NCI-H1694 (cell line): Measurements from ENCODE around the gene TREML1.
A peak's percentile ranks its signal among the peaks of the same experiment; 100 is the strongest.
"Not testable (repeated sequence)": the region's sequence is repeated elsewhere in the genome, so short reads cannot be mapped to it uniquely, and the experiment has no call there.

Experiments
- DNase-seq: peaks from one replicate; lab custom pipeline; 2025; lab: John Stamatoyannopoulos, UW

TREML1 gene, protein sequence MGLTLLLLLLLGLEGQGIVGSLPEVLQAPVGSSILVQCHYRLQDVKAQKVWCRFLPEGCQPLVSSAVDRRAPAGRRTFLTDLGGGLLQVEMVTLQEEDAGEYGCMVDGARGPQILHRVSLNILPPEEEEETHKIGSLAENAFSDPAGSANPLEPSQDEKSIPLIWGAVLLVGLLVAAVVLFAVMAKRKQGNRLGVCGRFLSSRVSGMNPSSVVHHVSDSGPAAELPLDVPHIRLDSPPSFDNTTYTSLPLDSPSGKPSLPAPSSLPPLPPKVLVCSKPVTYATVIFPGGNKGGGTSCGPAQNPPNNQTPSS

DNA sequence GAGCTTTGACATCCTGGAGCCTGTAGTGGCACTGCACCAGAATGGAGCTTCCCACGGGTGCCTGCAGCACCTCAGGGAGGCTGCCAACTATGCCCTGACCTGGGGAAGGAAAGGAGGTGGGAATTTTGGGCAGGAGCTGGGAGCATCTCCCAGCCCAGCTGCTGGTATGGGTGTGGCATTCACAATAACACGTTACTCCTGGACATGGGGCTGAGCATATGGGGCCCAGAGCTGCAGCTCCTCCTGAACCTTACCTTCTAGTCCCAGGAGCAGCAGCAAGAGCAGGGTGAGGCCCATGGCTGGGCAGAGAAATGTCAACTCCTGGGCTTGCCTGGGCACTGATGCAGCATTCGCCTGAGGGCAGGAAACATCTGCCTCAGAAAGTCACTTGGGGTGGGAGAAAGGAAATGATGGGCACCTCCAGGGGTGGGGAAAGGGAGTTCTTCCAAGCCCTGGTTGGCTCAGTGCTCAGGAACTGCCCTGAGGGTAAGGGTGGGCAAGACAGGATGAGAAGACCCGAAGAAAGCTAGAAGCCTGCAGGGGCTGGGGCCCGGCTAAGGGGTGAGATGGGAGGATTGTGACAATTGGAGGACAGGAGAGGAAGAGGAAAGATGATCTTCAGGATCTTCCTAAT is at the start of gene TREML1:
TSS of gene TREML1 (minus strand) at position 356 of the 634 bp plus-strand sequence. CDS start at position 297, 59 bp downstream.
- DNase-seq, result no peak

- no peak for DNase-seq
Measured at GRCh38 chr6:41201764-41202173, 47.6 kb upstream of the TREML1 start.

GRCh38 chr6:41200901-41201763 is 47.0 kb upstream of the TREML1 start, which contains the start of gene TREML2:
TSS of gene TREML2 (minus strand) at chr6:41201149. CDS start at chr6:41201008, 141 bp downstream.
- no peak for DNase-seq

GRCh38 chr6:41200296-41200900 is 46.3 kb upstream of the TREML1 start:
- no peak for DNase-seq

- no peak for DNase-seq
Measured at GRCh38 chr6:41199552-41200246, 45.6 kb upstream of the TREML1 start.

DNA sequence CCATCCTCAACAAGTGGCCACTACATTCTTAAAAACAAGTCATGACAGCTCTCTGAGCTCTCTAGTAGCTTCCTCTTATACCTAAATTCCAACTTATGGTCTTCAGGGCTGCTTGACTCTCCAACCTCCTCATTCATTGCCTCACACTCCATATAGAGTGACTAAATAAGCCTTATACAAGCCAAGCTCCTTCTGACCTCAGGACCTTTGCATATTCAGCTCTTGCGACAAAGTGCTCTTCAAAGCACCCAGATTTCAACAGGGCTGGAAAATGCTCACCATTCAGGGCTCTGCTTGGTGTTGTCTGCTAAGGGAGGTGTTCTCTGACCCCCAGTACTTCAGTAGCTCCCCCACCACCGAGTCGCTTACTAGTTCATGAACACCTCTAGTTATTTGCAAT is 43.1 kb upstream of the TREML1 start:
- no peak for DNase-seq

GRCh38 chr6:41194386-41194785 is 40.2 kb upstream of the TREML1 start:
- DNase-seq, result no peak

GRCh38 chr6:41193884-41194283 is 39.7 kb upstream of the TREML1 start:
- no peak for DNase-seq

DNA sequence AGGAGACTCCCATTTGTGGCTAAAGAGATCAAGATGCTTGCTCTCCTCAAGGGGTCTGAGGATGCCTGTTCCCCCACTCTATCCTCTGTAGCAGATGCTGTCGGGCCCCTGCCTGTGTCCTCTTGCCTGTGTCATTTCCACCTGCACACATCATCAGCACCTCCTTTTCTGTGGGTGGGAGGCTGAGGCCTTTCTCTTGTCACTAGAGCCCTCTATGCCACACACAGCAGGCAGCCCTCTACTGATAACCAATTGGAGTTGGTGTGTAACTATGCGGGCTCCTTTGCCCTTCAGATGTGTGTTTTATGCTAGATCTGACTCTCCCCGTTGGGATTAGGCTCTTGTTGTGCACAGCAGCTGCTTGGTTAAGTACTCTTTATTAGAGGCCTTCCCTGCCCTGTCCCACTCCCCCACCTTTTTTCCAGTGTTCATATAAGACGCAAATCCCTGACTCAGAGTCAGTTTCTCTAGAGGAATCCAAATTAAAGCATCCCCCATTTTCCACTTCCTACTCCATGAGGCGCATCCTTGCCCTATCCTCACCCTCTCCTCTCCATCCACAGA is 39.1 kb upstream of the TREML1 start:
- no peak for DNase-seq

DNA sequence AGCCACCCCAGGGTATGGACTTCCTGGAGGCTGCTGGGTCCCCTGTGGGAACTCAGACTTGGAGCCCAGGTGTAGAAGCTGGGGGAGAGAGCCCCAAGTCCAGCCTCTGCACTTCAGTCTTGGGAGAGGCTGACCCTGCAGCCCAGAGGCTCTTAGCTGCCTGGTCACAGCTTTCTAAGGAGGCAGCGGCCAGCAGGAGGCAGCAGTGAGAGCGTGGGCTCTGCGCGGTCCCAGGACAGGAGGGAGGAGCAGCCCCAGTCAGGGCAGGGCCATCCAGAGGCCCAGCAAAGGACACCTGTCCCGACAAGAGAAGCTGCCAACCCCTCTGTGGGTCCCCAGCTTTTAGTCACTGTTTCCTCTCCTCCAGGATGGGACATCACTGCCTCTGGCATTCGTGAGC is 37.4 kb upstream of the TREML1 start:
- no peak for DNase-seq

DNA sequence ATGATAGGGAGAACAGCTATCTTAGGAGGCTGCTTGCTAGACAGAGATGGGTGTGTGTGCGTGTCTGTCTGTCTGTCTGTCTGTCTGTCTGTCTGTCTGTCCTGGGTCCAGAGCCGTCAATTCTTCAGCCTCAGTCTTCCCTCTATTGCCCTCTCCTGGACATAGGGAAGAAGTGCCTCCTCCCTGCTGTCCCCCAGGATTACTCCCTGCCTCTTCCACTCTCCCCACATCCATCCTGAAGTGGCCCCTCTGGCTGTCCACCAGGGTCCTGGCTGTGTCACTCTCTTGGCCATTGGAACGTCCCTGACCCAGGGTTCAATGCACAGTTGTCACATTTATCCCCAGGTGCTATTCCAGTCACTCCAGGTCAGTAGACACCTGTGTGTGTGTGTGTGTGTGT is 36.6 kb upstream of the TREML1 start:
- no peak for DNase-seq

DNA sequence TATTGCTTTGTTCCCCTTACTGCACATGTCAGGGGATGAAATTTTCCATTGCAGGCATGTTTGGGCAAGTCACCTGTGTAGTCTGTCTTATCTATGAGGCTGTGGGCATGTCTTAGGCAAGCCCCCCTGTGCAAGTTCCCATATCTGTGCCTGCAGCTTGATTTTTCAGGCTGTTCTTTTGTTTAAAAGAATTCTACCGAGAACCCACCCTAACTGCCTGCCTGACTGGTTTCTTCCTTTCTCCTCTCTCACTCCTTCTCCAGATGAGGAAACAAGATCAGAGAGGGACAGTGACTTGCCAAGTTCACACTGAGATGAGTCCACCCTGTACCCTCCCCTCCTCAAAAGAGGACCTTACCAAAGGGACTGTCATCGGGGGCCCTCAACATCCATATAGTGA is 35.8 kb upstream of the TREML1 start:
- no peak for DNase-seq

GRCh38 chr6:41189046-41189445 is 34.9 kb upstream of the TREML1 start:
- DNase-seq, result not testable (repeated sequence)

- DNase-seq, result no peak
Measured at GRCh38 chr6:41187924-41188886, 34.1 kb upstream of the TREML1 start.

- DNase-seq, result no peak
Measured at GRCh38 chr6:41186031-41186562, 31.9 kb upstream of the TREML1 start.

DNA sequence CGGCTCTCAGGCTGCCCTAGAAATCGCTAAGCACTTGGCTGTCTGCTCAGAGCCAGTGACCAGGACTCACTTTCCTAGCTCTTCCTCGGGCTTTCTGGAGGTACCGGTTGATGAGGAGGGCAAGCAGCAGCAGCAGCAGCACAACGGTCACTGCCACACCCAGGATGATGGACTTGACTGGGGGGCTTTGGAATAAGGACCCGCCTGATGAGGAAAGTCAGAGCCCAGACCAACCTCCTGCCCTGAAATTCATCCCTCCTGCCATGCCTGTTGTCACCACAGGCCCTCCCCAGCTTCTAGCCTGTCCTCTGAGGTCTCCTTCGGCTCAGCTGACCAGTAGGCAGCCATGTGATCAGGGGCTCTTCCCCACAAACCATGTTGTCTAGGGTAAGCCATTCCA is 30.6 kb upstream of the TREML1 start:
- no peak for DNase-seq

- DNase-seq, result peak; percentile 40
Measured at GRCh38 chr6:41182069-41183034, 28.2 kb upstream of the TREML1 start.

DNA sequence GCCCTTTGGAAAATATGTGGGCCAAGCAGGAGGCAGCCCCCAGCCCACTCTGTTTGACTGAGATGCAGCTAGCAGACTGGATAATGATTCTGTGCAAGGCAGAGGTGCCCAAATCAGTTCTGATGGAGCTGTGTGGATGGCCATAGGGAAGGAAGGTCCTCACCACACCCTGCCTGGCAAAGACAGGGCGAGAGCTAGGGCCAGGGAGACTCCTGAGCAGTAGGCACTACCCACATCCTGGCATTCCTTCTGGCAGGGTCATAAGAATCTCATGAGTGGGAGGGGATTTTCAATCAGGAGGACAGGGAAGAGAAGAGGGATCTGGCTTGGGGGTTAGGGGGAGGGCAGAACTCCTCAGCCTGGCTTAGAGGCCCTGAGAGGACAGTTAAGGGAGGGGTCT is 27.4 kb upstream of the TREML1 start:
- DNase-seq, result no peak

GRCh38 chr6:41179163-41179562 is 25.0 kb upstream of the TREML1 start:
- no peak for DNase-seq
